Measurements from ENCODE around the gene LRRK1.

Gene LRRK1

DNA sequence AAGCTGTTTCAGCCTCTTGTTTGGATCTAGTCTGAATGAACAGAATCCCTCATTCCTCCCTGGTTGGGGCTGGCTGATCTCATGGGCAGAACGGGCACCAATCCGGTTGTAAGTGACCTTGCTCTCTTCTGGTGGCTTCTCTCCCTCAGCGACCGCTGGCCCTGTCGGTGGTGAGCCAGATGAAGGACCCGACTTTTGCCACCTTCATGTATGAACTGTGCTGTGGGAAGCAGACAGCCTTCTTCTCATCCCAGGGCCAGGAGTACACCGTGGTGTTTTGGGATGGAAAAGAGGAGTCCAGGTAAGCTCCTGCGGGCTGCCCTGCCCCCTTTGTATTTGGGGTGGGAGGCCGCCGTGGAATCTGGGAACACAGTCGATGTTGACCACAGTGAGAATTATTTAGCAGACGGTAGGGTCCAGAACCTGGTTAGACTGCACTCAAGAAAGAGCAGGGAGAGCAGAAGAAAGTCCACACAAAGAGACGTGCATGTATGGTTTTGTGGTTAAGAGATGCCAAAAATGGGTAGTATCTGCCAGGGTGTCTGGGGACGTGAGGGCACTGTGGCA is 138.8 kb downstream of the LRRK1 start:
- no peak for DNase-seq (ENCODE audit: low spot score)

DNA sequence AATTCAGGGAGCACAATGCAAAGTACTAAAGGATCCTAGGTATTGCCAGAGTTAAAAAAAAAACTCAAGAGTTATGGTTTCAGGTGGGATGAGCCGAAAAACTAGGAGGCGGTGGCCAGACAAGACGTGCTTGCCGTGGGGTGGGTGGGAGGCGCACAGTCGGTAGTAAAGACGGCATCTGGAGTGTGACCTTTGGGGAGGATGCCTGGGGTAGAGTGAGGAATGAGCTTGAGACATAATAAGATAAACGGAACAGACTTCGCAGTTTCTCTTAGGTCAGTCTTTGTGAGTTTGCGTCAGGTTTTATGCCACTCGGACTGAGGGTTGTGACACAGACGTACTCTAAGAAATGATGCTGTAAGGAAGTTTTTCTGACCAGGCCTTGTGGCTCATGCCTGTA is 139.6 kb downstream of the LRRK1 start:
- no peak for DNase-seq (ENCODE audit: low spot score)

DNA sequence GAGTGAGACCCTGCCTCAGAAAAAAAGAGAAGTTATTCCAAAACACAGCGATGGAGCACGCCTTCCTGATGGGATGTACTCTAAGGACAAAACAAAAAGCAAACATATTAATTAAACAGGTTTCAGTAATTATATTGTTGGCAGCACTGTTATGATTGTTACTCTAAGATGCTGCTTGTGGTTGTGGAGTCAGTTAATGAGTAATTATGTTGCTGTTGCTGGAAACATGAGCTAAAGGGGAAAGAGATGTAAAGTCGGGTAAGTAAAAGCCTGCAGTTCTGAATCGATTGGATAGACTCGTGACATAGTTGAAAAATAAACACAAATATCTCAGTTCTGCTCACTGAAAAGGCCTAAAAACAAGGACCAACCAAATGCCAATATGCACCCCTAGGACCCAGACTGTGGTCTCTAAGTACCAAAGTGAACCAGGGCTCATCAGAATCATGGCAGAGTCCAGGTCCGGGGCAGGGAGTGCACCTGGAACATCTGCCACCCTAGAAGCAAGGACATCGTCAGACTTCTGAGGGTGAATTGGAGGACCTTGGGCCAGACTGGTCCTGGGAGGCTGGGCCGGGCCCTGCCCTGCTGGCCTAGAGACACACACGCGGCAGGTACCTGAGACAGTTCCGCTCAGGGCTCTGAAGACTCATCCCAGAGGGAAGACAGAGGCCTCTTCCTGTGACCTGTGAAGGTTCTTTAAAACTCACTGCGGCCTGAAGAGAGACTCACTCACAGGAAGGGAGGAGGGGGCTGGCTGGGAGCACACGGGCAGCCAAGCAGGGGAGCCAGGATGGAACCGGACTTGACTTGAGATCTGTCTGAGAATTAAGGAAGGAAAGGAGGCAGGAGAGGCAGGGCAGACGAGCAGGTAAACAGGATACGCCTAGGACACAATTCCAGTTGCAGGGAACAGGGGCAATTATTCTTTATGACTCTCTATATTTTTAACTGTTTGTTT is 140.5 kb downstream of the LRRK1 start:
- no peak for DNase-seq (ENCODE audit: low spot score)

DNA sequence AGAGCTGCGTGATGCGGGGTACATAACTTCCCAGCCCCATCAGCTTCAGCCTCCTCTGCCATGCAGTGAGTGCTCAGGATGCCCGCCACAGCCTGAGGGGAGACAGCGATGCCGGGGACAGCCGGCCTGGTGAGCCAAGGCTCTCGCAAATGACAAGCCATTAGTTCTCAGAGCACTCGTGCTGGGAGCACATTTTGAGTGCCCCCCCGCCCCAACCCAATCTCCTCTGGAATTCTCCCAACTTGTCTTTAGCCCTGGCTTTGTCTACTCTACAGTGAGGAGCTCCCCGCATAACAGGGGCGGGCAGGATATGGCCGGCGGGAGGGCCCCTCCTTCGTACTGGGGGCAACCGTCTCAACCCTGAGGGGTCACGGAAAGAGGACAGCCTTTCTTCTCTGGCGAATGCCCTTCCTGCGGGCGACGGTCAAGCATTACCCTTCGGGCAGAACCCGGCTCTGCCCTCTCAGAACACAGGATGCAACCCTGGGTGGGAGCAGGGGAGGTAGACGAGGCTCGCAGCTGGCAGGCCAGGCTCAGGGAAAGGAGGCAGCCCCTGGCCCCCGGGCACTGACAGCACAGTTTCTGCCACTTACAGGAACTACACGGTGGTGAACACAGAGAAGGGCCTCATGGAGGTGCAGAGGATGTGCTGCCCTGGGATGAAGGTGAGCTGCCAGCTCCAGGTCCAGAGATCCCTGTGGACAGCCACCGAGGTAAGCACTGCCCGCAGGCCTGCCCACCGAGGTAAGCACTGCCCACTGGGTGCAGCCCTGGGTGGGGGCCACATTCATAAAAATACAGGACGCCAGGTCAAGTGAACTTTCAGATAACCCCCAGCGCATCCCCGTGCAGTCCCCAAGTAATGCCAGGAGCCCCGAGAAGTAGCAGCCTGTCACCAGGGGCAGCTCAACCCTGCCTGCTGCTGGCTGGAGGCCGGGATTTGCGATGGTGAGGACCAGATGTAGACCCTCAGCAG is 141.7 kb downstream of the LRRK1 start:
- DNase-seq (ENCODE audit: low spot score) = no peak

DNA sequence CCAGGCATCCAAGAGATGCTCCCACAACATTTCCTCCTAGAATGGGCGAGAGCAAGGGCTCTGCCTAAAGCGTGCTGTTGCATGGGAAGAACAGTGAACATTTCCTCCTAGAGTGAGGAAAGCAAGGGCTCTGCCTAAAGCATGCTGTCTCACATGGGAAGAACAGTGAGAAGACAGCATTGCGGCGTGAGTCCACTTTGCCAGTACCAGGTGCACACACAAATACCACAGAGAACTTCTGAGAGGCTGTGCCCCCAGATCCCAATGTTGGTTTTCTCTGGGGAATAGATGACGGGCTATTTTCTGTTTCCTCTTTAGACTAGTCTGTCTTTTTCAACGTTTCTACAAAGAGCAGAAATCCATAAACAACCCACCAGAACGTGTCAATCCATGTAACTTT is 142.9 kb downstream of the LRRK1 start:
- no peak for DNase-seq (ENCODE audit: low spot score)

DNA sequence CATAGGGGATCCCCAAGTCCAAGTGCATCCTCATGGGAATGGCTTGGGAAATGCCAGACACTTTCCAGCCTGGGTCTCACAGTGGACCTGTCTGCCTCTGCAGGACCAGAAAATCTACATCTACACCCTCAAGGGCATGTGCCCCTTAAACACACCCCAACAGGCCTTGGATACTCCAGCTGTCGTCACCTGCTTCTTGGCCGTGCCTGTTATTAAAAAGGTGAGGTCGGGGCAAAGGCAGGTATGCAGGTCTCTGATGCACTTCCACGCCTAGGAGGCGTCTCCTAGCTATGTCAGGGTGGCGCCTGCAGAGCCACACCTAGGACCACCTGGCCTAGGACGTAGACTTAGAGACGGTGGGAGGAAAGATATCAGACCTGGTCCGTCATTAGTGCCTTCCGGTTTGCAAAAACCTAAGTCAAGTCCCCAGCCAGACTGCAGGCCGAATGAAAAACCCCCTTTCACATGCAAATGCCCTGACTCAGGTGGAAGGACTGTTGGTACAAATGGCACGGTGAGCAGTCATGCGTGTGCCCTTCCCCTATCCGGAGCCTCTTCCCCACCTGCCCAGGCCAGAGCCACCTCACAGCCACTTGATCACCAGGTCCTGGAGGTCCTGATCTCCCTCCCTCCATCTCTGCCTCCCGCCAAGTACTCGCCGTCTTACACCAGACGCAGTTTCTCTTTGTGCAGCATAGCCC is 143.5 kb downstream of the LRRK1 start:
- no peak for DNase-seq (ENCODE audit: low spot score)

DNA sequence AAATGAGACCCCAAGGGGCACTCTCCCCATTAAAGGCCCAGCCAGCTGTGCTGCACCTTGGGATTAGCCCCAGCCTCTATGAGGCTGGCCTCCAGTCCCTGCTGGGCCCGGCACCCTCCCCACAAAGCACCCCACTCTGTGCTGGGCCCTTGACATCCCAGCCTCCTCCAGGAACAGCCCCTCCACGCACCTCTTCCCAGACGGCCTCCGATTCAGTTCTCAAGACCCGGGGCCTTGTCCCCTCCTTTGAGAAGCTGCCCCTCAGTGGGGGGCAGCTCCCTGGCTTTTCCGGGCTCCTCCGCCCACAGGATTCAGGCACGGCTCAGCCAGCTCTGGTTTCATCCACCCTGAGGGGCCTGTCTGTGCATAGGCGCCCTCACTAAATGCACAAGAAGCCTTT is 144.1 kb downstream of the LRRK1 start:
- no peak for DNase-seq (ENCODE audit: low spot score)

DNA sequence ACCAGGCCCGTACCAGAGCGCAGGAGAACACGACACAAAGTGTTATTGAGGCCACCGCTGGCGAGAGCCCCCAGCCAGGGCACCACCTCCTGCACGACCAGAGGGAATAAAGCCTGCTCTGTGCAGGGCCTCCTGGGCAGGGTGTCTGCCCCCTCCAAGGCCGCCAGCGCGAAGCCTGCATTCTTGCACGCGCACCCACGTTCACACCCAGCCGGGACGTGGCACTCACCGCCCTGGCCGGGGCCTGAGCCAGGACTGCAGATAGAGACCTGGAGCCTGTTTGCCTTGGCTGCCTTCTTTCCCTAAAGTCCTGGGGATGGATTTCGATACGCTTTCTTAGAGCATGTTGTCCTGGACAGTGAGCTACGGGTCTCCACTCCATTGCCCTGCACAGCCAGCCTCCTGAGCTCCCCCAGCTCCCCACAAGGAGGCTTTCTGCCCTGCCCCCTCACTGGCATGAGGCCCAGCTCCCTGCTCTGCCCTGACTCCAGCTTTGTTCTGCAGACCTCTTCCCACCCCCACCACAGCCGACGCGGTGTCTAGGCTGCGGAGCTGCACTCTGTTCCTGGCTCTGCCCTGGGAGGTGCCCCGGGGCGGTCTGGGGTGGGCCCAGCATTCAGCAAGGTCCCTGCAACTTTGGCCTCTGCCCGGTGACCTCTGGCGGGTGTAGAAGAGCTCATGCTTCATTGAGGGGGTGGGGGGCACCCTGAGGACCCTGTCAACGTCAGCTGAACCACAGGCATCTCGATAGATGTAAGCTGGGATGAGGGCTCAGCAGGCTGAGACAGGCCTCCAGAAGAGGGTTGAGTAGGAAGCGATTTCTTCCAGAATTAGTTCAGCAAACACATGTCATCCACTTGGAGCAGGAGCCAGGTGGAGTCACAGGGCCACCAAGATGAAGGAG is 145.0 kb downstream of the LRRK1 start:
- no peak for DNase-seq (ENCODE audit: low spot score)

DNA sequence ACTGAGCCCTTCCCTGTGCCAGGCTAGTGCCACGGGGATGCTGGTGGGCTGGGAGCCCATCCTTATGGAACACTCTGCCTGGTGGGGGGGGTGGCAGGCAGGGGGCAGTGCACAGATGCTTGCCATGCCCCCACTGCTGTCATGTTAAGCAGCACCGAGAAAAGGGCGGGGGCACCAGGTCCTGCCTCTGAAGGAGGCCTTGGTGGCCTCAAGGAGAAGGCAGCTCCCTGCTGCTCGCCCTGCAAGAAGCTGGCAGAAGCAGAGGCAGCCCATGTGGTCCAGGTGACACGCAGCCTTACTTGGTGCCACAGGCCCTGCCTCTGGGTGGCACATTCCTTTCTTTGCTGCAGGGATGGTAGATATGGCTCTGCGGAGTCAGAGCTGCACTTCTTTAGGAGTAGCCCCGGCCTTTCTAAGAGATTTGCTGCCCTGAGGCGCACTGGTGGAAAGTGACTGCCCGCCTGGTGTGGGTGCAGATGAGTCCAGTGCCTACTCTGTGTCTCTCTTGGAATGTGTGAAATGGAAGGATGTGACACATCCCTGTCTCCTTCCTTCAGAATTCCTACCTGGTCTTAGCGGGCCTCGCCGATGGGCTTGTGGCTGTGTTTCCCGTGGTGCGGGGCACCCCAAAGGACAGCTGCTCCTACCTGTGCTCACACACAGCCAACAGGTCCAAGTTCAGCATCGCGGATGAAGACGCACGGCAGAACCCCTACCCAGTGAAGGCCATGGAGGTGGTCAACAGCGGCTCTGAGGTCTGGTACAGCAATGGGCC is 145.8 kb downstream of the LRRK1 start:
- no peak for DNase-seq (ENCODE audit: low spot score)

DNA sequence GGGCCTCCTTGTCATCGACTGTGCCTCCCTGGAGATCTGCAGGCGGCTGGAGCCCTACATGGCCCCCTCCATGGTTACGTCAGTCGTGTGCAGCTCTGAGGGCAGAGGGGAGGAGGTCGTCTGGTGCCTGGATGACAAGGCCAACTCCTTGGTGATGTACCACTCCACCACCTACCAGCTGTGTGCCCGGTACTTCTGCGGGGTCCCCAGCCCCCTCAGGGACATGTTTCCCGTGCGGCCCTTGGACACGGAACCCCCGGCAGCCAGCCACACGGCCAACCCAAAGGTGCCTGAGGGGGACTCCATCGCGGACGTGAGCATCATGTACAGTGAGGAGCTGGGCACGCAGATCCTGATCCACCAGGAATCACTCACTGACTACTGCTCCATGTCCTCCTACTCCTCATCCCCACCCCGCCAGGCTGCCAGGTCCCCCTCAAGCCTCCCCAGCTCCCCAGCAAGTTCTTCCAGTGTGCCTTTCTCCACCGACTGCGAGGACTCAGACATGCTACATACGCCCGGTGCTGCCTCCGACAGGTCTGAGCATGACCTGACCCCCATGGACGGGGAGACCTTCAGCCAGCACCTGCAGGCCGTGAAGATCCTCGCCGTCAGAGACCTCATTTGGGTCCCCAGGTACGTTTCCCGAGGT is 146.5 kb downstream of the LRRK1 start:
- DNase-seq (ENCODE audit: low spot score) = no peak

DNA sequence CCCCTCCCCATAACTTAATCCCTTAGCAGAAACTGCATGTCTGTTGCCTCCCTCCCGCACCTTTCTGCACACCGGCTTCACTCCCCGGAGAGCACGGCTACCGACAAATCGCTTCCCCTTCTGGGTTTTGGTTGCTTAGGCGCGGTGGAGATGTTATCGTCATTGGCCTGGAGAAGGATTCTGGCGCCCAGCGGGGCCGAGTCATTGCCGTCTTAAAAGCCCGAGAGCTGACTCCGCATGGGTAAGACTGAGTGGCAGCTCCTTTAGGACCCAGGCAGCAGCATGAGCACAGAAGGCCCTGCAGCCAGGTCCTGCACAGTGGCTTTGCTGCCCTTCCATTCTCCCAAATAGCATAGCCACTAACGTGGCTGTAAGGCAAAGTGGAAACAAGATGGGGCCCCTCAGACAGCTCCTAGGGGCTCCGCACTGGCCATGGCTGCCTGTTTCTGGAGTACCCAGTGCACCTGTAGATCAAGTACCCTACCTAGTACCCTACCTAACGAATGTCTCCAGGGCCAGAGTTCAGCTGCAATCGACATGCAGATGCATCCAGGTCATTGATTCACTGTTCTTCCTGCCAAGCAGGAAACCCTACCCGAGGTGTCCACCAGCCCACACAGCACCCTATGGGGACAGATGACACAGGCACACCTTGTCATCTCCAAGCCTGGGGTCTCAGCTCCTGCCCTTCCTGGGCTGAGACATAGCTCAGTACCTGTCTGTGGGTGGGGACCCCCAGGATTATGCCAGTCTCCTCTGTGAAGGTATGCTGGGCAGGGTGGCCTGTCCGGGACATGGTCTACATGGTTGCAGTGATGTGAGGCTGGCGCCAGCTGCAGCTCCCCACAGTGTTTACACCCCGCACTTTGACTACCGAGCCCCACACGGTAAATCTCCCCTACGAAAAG is 147.6 kb downstream of the LRRK1 start:
- DNase-seq (ENCODE audit: low spot score) = no peak

DNA sequence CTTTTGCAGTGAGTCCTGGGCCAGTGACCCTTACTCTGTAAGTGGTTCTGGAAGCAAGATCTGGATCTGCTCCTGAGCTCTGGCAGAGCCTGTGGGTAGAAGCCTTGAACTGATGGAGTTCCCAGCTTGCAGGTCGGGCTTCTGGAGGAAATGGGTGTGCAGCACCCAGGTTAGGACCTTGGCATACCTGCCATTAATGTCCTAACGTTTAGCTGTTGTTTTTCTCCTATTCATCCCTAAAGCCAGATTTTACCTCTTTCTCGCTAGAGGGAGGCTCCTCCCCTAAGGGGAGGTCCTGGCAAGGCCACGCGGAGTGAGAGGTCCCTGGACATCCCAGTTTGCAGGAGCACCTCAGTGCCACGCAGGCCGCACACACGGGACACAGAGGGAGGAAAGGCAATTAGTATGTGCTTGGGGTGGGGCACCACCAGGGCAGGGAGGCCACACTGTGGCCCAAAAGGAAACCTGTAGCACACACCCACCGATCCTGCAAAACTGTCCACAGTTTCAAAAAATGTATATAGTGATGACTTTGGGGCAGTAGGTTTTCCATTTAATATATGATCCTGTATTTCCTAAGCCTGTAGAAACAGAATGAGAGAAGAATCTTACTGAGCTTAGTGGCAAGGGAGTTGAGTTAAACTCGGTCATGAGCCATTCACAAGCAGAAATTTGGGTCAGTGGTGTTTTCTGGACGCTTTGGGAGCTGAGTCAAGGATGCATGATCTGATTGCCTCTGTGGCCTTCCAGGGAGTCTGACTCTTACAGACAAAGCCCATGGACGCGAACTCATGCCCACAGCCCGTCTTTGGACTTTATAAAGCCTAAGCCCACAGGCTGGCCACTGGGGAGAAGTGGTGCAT is 148.7 kb downstream of the LRRK1 start:
- DNase-seq (ENCODE audit: low spot score) = no peak

DNA sequence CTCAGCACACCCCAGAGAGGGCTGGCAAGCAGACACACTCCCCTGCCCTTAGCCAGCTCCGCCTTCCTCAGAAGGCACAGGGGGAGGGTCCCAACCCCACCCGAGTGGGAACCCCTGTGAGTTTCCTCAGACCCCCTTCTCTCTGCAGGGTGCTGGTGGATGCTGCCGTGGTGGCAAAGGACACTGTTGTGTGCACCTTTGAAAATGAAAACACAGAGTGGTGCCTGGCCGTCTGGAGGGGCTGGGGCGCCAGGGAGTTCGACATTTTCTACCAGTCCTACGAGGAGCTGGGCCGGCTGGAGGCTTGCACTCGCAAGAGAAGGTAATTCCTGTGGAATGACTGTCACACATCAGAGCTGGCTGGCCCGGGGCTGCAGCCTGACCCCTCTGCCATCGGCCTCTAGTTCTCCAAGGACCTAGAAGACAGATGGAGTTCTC is 149.4 kb downstream of the LRRK1 start:
- no peak for DNase-seq (ENCODE audit: low spot score)

DNA sequence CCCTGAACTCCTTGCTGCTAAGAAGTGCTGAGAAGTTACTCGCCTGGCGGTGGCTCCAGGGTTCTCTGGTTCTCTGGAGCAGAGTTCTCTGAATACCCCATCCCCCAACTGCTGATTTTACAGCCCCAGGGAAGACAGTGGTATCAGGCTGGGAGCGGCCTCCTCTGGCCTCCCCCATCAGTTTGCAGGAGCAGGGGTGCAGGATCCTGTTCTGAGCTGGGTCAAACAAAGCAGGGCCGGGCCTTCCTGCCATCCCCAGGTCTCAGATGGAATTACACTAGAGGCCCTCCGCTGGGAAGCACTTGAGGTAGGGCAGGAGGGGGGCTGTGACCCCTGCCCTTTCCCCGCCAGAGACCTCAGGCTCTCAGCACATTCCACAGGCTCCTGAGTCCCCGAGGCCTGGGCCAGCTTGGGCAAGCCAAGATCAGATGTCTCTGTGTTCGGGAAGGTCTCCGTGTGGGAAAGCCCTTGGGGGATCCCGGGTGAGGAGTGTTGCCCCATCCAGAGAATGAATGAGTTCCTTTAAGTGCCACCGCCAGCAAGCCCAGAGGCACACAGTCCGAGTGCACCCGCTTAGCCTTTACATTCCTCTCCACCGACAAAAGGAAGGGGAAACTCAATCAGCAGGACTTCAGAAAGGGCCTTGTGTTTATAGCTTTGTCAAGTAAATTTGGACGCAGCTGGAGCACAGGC is 149.9 kb downstream of the LRRK1 start:
- no peak for DNase-seq (ENCODE audit: low spot score)

DNA sequence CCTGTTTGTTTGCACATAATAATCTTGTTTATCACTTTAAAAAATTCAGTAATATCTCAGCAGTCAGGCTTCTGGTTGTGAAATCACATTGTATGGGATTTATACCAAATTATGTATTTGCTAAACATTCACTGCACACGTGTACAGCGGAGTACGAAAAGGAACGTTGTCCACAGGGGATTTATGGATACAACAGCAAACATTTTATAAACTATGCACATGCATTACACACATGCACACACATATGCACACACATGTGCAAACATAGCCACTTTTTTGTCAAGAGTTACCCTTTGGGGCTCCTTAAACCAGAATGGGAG is 150.5 kb downstream of the LRRK1 start:
- DNase-seq (ENCODE audit: low spot score) = no peak

DNA sequence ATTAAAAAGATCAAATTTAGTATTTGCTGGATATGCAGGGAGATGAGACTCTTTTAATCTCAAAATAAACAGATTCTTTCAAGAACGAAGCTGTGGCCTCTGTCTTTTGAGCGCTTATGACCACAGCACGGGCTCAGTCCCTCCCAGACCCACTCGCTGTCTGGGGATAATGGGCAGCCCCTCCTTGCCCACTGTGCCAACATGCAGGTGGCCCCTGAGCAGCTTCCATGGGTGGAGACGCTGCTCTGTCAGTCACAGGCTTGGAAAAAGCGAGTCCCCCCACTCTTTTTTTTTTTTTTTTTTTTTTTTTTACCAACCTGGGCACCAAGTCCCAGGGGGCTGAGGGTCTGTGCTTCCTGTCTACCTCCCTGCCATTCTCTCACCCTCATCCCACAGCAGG is 150.9 kb downstream of the LRRK1 start:
- DNase-seq (ENCODE audit: low spot score) = no peak

Measured in NAMALWA (cell line).